HCT116 (cell line): Measurements from ENCODE around the gene PHYHIPL. TPM values are rescaled to one million over a fixed set of nuclear protein-coding genes. Genes with fewer than 3 reads are reported as not detected.

Source experiments
- ATAC-seq: fragments of 200-7000 bp; cut with Tn5 transposase; 2 replicates; pipeline ENCODE4 v1.9.1; 2020; ENCODE audit warnings: mild to moderate bottlenecking, moderate library complexity
- BruUV-seq: library from RNA; stranded (reverse); fragments of 400-500 nt; replicated peaks from 2 replicates; lab custom pipeline; 2021; lab: Mats Ljungman, UMichigan
- CTCF ChIA-PET: fragments of 300-600 bp; sonication (Branson Sonifier 250); formaldehyde crosslinking; loops from one replicate; lab custom pipeline; 2021; ENCODE audit warnings: antibody characterized with exemption; lab: Charles Lee
- POLR2A ChIA-PET: fragments of 300-600, 350-600 bp; sonication (Branson Sonifier 250); formaldehyde crosslinking; loops from one replicate; lab custom pipeline; 2021; ENCODE audit warnings: antibody characterized with exemption; lab: Charles Lee
- RAD21 ChIA-PET, 2 experiments: fragments of 300-600 bp; sonication (Branson Sonifier 250); formaldehyde crosslinking; loops; one replicate each; lab custom pipeline; 2023; ENCODE audit warnings: low total read pairs in 2 of 2; ENCODE audit not compliant: uncharacterized antibody in 2 of 2, unreplicated experiment in 2 of 2, low non-redundant PET in 1 of 2; lab: Charles Lee
- DNase-seq: peaks from one replicate; pipeline ENCODE4 v3.0.0-alpha.2; 2010; ENCODE audit warnings: low read depth, low spot score
- H2AFZ ChIP-seq: fragments of 200-600 bp; shearing (Covaris generic), sonication (generic); 2 replicates; pipeline ENCODE4 v1.6.1; 2017; ENCODE audit warnings: low read depth, mixed run types, mixed read lengths, antibody characterized with exemption, low read length; ENCODE audit not compliant: poor library complexity, severe bottlenecking
- H3K27ac ChIP-seq: 2 replicates; pipeline ENCODE4 v1.5.1; 2012; ENCODE audit warnings: low read depth, low read length
- H3K27me3 ChIP-seq: fragments of 200-600 bp; sonication (generic); 2 replicates; pipeline ENCODE4 v1.6.1; 2016; ENCODE audit warnings: mixed run types, low read length, mixed read lengths; ENCODE audit not compliant: insufficient read depth
- H3K36me3 ChIP-seq, 2 experiments: fragments of 200-500 bp in 1 of 2; fragments of 200-600 bp in 1 of 2; sonication (Bioruptor generic) in 1 of 2; sonication (generic) in 1 of 2; 2 replicates each; pipeline versions ENCODE4 v1.5.1 to v1.6.1; 2014 to 2016; ENCODE audit warnings: low read length in 2 of 2, inconsistent platforms in 1 of 2, mixed read lengths in 1 of 2, mixed run types in 1 of 2; ENCODE audit not compliant: insufficient read depth in 2 of 2, control insufficient read depth in 1 of 2
- H3K4me1 ChIP-seq, 2 experiments: fragments of 200-600 bp in 1 of 2; sonication (generic) in 1 of 2; 2 replicates each; pipeline versions ENCODE4 v1.5.1 to v1.6.1; 2012 to 2017; ENCODE audit warnings: low read length in 2 of 2, inconsistent platforms in 1 of 2, mild to moderate bottlenecking in 1 of 2, mixed read lengths in 1 of 2, mixed run types in 1 of 2, moderate library complexity in 1 of 2; ENCODE audit not compliant: insufficient read depth in 2 of 2, control insufficient read depth in 1 of 2
- H3K4me2 ChIP-seq: fragments of 200-600 bp; sonication (generic); 2 replicates; pipeline ENCODE4 v1.6.1; 2017; ENCODE audit warnings: mixed run types, low read length, mixed read lengths
- H3K4me3 ChIP-seq, 2 experiments: fragments of 200-600 bp in 1 of 2; sonication (generic) in 1 of 2; replicated peaks in 1 of 2; 2 replicates each; pipeline ENCODE4 v1.5.1; 2011 to 2016; ENCODE audit warnings: low read length in 2 of 2, control low read depth in 1 of 2, low read depth in 1 of 2, mild to moderate bottlenecking in 1 of 2, mixed read lengths in 1 of 2, mixed run types in 1 of 2
- H3K79me2 ChIP-seq: fragments of 200-600 bp; sonication (generic); 2 replicates; pipeline ENCODE4 v1.6.1; 2017; ENCODE audit warnings: mild to moderate bottlenecking, mixed run types, low read length, moderate library complexity, mixed read lengths; ENCODE audit not compliant: insufficient read depth
- H3K9ac ChIP-seq: fragments of 200-600 bp; sonication (generic); 2 replicates; pipeline ENCODE4 v1.6.1; 2016; ENCODE audit warnings: low read length, mixed read lengths
- H3K9me2 ChIP-seq: fragments of 200-600 bp; sonication (generic), shearing (Covaris generic); 2 replicates; pipeline ENCODE4 v1.6.1; 2017; ENCODE audit warnings: mixed run types, mild to moderate bottlenecking, moderate library complexity; ENCODE audit not compliant: insufficient read depth
- H3K9me3 ChIP-seq, 2 experiments: fragments of 200-500 bp in 1 of 2; fragments of 200-600 bp in 1 of 2; sonication (Bioruptor generic) in 1 of 2; sonication (generic) in 1 of 2; 2 replicates each; pipeline ENCODE4 v1.6.1; 2014 to 2017; ENCODE audit warnings: low read length in 2 of 2, mixed read lengths in 2 of 2, inconsistent platforms in 1 of 2, low read depth in 1 of 2, mild to moderate bottlenecking in 1 of 2, mixed run types in 1 of 2, moderate library complexity in 1 of 2; ENCODE audit not compliant: control insufficient read depth in 1 of 2, insufficient read depth in 1 of 2
- H4K20me1 ChIP-seq: fragments of 200-600 bp; sonication (generic), shearing (Covaris generic); 2 replicates; pipeline ENCODE4 v1.6.1; 2017; ENCODE audit warnings: mixed run types, mild to moderate bottlenecking, moderate library complexity; ENCODE audit not compliant: insufficient read depth
- ATF3 ChIP-seq: IDR thresholded peaks from 2 replicates; pipeline ENCODE4 v1.6.1; 2012
- CBX3 ChIP-seq: IDR thresholded peaks from 2 replicates; pipeline ENCODE4 v1.6.1; 2012; ENCODE audit warnings: low read depth
- CEBPB ChIP-seq: IDR thresholded peaks from 2 replicates; pipeline ENCODE4 v1.6.1; 2012; ENCODE audit warnings: low read depth
- ELF1 ChIP-seq: IDR thresholded peaks from 2 replicates; pipeline ENCODE4 v1.6.1; 2012; ENCODE audit warnings: low read depth, borderline replicate concordance
- EZH2 ChIP-seq: fragments of 200-600 bp; sonication (generic); IDR thresholded peaks from 2 replicates; pipeline ENCODE4 v1.6.1; 2017; ENCODE audit warnings: antibody characterized with exemption, mixed run types
- EZH2phosphoT487 ChIP-seq: fragments of 200-600 bp; IDR thresholded peaks from 2 replicates; pipeline ENCODE4 v1.6.1; 2018; ENCODE audit warnings: antibody characterized with exemption, borderline replicate concordance
- FOSL1 ChIP-seq: IDR thresholded peaks from 2 replicates; pipeline ENCODE4 v1.6.1; 2012; ENCODE audit warnings: low read depth
- JUND ChIP-seq: IDR thresholded peaks from 2 replicates; pipeline ENCODE4 v1.6.1; 2012
- POLR2A ChIP-seq: IDR thresholded peaks from 2 replicates; pipeline ENCODE4 v1.7.0; 2011; ENCODE audit warnings: borderline replicate concordance; ENCODE audit not compliant: insufficient read depth, insufficient read length; ENCODE audit errors: extremely low read depth
- RAD21 ChIP-seq: IDR thresholded peaks from 2 replicates; pipeline ENCODE4 v1.6.1; 2012; ENCODE audit warnings: low read depth, mild to moderate bottlenecking
- SIN3A ChIP-seq: IDR thresholded peaks from 2 replicates; pipeline ENCODE4 v1.6.1; 2012; ENCODE audit warnings: low read depth
- SP1 ChIP-seq: IDR thresholded peaks from 2 replicates; pipeline ENCODE4 v1.6.1; 2012; ENCODE audit warnings: low read depth
- SRF ChIP-seq: IDR thresholded peaks from 2 replicates; pipeline ENCODE4 v1.6.1; 2012; ENCODE audit warnings: low read depth
- ZBTB33 ChIP-seq: IDR thresholded peaks from 2 replicates; pipeline ENCODE4 v1.6.1; 2011; ENCODE audit warnings: mild to moderate bottlenecking, low read length, moderate library complexity; ENCODE audit not compliant: insufficient replicate concordance; ENCODE audit errors: extremely low read depth
- ZNF274 ChIP-seq: fragments of 200-500 bp; sonication (Bioruptor generic); IDR thresholded peaks from 2 replicates; pipeline ENCODE4 v1.6.1; 2014; ENCODE audit warnings: mild to moderate bottlenecking, low read depth, low read length, inconsistent platforms
- intact Hi-C: fragments of 100-400 bp; cut with micrococcal nuclease; formaldehyde crosslinking; loops from 2 replicates; pipeline ENCODE4 v1.10.0; 2022
- total RNA-seq: library from RNA; stranded (reverse); gene quantifications from one replicate; pipeline ENCODE4 v1.2.1, GENCODE V29; 2021; ENCODE audit not compliant: unreplicated experiment
- TF ChIP-seq, protein P1 (sequence below), 3 experiments: fragments of 200-600 bp in 1 of 3; sonication (generic) in 1 of 3; IDR thresholded peaks in 2 of 3; conservative IDR thresholded peaks in 1 of 3; 2 replicates each; pipeline ENCODE4 v1.5.1; 2012 to 2017; ENCODE audit warnings: low read depth in 2 of 3, low read length in 2 of 3, antibody characterized with exemption in 1 of 3, borderline replicate concordance in 1 of 3, control low read depth in 1 of 3, mild to moderate bottlenecking in 1 of 3, mixed read lengths in 1 of 3, mixed run types in 1 of 3, moderate library complexity in 1 of 3; ENCODE audit not compliant: insufficient read depth in 1 of 3
- TF ChIP-seq, protein P2 (sequence below): IDR thresholded peaks from 2 replicates; pipeline ENCODE4 v1.6.1; 2012

Gene PHYHIPL
- total RNA-seq, 1 experiment from 2014 or later: not detected

DNA sequence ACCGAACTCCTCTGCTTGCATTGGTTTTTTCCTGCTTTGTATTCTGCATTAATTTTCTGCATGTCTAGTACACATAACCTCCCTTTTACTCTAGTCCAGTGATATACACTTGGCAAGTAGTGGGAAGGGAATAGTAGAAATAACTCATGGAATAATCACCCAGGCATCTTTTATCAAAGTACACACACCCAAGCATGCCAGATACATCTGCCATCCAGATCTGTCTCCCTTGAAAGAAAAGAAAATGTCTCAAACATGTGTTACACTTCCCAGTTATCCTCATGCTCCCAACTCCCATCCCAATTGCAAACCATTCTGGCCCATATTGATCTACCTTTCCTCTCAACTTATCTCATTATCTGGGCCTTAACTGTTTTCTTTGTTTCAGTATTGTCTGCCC, 79.0 kb downstream of the PHYHIPL start:
- Histone ChIP-seq H3K4me2 (no peak overlapping the region), H3K27me3 (peaks cover 35% of the 10 kb centered on the region), H3K79me2 (no peaks in the 10 kb centered on the region), H4K20me1 (no peaks in the 10 kb centered on the region), H3K9ac (no peak overlapping the region), H2AFZ (no peak overlapping the region), H3K36me3 (no peaks in the 10 kb centered on the region), H3K4me1 (no peaks in the 10 kb centered on the region), H3K4me3 (no peak overlapping the region), H3K27ac (no peak overlapping the region), H3K9me2 (no peaks in the 10 kb centered on the region), H3K9me3 (no peaks in the 10 kb centered on the region)
- TF ChIP-seq ZNF274 (no peak), POLR2A (no peak), SP1 (no peak)
- TF ChIP-seq, protein P1, sequence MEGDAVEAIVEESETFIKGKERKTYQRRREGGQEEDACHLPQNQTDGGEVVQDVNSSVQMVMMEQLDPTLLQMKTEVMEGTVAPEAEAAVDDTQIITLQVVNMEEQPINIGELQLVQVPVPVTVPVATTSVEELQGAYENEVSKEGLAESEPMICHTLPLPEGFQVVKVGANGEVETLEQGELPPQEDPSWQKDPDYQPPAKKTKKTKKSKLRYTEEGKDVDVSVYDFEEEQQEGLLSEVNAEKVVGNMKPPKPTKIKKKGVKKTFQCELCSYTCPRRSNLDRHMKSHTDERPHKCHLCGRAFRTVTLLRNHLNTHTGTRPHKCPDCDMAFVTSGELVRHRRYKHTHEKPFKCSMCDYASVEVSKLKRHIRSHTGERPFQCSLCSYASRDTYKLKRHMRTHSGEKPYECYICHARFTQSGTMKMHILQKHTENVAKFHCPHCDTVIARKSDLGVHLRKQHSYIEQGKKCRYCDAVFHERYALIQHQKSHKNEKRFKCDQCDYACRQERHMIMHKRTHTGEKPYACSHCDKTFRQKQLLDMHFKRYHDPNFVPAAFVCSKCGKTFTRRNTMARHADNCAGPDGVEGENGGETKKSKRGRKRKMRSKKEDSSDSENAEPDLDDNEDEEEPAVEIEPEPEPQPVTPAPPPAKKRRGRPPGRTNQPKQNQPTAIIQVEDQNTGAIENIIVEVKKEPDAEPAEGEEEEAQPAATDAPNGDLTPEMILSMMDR (IDR thresholded peaks at IDR 0.05 in 2 of 3, conservative IDR thresholded peaks at IDR 0.05 in 1 of 3; ENCODE audit: borderline replicate concordance in 1 of 3, insufficient read depth in 1 of 3, low read depth in 2 of 3, low read length in 2 of 3): no peak
- CTCF ChIA-PET: no interaction called here
- RAD21 ChIA-PET: no interaction called here
- no peak for DNase-seq
- no peak for ATAC-seq
- POLR2A ChIA-PET: no interaction called here
- BruUV-seq: no TSS peak
- intact Hi-C loops: no loop called here

- Histone ChIP-seq H3K4me2 (no peak overlapping the region), H3K27ac (no peak overlapping the region), H3K27me3 (peaks cover 29% of the 10 kb centered on the region), H4K20me1 (no peaks in the 10 kb centered on the region), H3K9me2 (no peaks in the 10 kb centered on the region), H3K9ac (no peak overlapping the region), H3K4me1 (no peaks in the 10 kb centered on the region), H3K36me3 (no peaks in the 10 kb centered on the region), H3K4me3 (no peak overlapping the region), H3K9me3 (no peaks in the 10 kb centered on the region), H3K79me2 (no peaks in the 10 kb centered on the region), H2AFZ (no peak overlapping the region)
- POLR2A ChIA-PET: no interaction called here
- ATAC-seq (no peak), DNase-seq (no peak)
- RAD21 ChIA-PET: no interaction called here
- BruUV-seq: no TSS peak
- intact Hi-C loops: no loop called here
- CTCF ChIA-PET: no interaction called here
- TF ChIP-seq SIN3A (no peak), RAD21 (no peak), POLR2A (no peak), EZH2 (no peak), CBX3 (no peak), EZH2phosphoT487 (no peak), JUND (no peak), SRF (no peak), ATF3 (no peak), FOSL1 (no peak), SP1 (no peak), ZNF274 (no peak), ZBTB33 (no peak), CEBPB (no peak), ELF1 (no peak)
- TF ChIP-seq, protein P2, sequence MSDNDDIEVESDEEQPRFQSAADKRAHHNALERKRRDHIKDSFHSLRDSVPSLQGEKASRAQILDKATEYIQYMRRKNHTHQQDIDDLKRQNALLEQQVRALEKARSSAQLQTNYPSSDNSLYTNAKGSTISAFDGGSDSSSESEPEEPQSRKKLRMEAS: no peak
These were observed 80.8 kb downstream of the PHYHIPL start for GRCh38 chr10:59257224-59257623.
